MM.1S (cell line): Measurements from ENCODE around the gene TNFAIP8.

ENCODE experiments used
- EZH2 ChIP-seq: fragments of 300-600 bp; sonication (generic); optimal IDR thresholded peaks from 2 replicates; pipeline ENCODE3; 2017; ENCODE audit warnings: low read depth, mild to moderate bottlenecking, antibody characterized with exemption, low read length, mixed read lengths
- TF ChIP-seq, protein P1 (sequence below): fragments of 300-600 bp; sonication (generic); IDR thresholded peaks from 2 replicates; pipeline ENCODE4 v1.5.1; 2016; ENCODE audit warnings: antibody characterized with exemption, low read length, mixed read lengths

- TF ChIP-seq, protein P1, sequence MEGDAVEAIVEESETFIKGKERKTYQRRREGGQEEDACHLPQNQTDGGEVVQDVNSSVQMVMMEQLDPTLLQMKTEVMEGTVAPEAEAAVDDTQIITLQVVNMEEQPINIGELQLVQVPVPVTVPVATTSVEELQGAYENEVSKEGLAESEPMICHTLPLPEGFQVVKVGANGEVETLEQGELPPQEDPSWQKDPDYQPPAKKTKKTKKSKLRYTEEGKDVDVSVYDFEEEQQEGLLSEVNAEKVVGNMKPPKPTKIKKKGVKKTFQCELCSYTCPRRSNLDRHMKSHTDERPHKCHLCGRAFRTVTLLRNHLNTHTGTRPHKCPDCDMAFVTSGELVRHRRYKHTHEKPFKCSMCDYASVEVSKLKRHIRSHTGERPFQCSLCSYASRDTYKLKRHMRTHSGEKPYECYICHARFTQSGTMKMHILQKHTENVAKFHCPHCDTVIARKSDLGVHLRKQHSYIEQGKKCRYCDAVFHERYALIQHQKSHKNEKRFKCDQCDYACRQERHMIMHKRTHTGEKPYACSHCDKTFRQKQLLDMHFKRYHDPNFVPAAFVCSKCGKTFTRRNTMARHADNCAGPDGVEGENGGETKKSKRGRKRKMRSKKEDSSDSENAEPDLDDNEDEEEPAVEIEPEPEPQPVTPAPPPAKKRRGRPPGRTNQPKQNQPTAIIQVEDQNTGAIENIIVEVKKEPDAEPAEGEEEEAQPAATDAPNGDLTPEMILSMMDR: no peak
- TF ChIP-seq EZH2: no peak
Measured at GRCh38 chr5:119323601-119324000, 32.2 kb upstream of the TNFAIP8 start.
